GM12891 (cell line): ENCODE data around the gene MCAM.

Experiments
- POLR2A ChIP-seq: IDR thresholded peaks from 2 replicates; pipeline ENCODE4 v1.6.1; 2011; ENCODE audit warnings: low read depth, low read length, control low read depth
- SPI1 ChIP-seq: IDR thresholded peaks from 2 replicates; pipeline ENCODE4 v1.6.1; 2011; ENCODE audit warnings: low read depth, low read length, control low read depth

DNA sequence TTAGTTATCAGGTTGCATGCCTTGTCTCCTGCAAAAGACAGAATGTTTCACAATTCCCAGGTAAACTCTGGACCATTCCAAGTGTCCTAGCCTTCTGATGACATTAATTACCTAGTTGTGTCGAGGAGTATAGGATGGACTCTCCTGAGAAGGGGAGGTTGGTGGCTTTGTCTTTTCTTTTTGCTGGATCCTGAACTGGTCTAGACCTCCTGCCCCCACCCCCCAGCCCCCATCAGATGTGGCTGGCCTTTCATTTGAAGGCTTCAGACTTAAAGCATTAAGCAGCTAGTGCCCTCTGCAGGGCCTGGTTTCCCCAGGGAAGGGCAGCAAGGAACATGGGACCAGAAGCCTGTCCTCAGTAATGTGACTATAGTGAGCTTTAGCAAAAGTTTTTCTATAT is 9.7 kb downstream of the MCAM start:
- TF ChIP-seq POLR2A (no peak), SPI1 (no peak)
